ENCODE results near the gene SEC14L2. TPM values are rescaled to one million over a fixed set of nuclear protein-coding genes. Genes with fewer than 3 reads are reported as not detected.

Gene SEC14L2
- total RNA-seq, 1 experiment from 2014 or later, result 13.1 TPM

Other genes starting within 250 kb of the SEC14L2 start
- gene LIF, start 150.3 kb upstream of the SEC14L2 start, total RNA-seq (2014; rRNA removed; shearing (Covaris generic)), result 24.5 and 36.5 TPM in 2 replicates
- gene OSM, start 130.2 kb upstream of the SEC14L2 start, total RNA-seq (2014; rRNA removed; shearing (Covaris generic)), result not detected in 2 replicates
- gene CASTOR1, start 107.5 kb upstream of the SEC14L2 start, total RNA-seq (2014; rRNA removed; shearing (Covaris generic)), result 9.8 and 11.3 TPM in 2 replicates
- 12.8 and 31.0 TPM in 2 replicates for gene TBC1D10A, start 70.1 kb upstream of the SEC14L2 start, total RNA-seq (2014; rRNA removed; shearing (Covaris generic))
- 16.5 and 25.5 TPM in 2 replicates for gene SF3A1, start 40.1 kb upstream of the SEC14L2 start, total RNA-seq (2014; rRNA removed; shearing (Covaris generic))
- 1.8 and 2.9 TPM in 2 replicates for gene CCDC157, start 40.0 kb upstream of the SEC14L2 start, total RNA-seq (2014; rRNA removed; shearing (Covaris generic))
- 20.5 and 23.2 TPM in 2 replicates for gene RNF215, start 9.6 kb upstream of the SEC14L2 start, total RNA-seq (2014; rRNA removed; shearing (Covaris generic))
- 79.7 and 96.7 TPM in 2 replicates for gene MTFP1, start 28.8 kb downstream of the SEC14L2 start, total RNA-seq (2014; rRNA removed; shearing (Covaris generic))
- not detected in 2 replicates for gene SEC14L3, start 75.0 kb downstream of the SEC14L2 start, total RNA-seq (2014; rRNA removed; shearing (Covaris generic))
- not detected in 2 replicates for gene SEC14L4, start 108.7 kb downstream of the SEC14L2 start, total RNA-seq (2014; rRNA removed; shearing (Covaris generic))
- not detected in 2 replicates for gene SEC14L6, start 149.7 kb downstream of the SEC14L2 start, total RNA-seq (2014; rRNA removed; shearing (Covaris generic))
- 3.9 TPM in 1 of 2 replicates, not detected in the other for gene GAL3ST1, start 177.6 kb downstream of the SEC14L2 start, total RNA-seq (2014; rRNA removed; shearing (Covaris generic))
- 133 and 162 TPM in 2 replicates for gene PES1, start 194.9 kb downstream of the SEC14L2 start, total RNA-seq (2014; rRNA removed; shearing (Covaris generic))
- gene TCN2, start 210.2 kb downstream of the SEC14L2 start, total RNA-seq (2014; rRNA removed; shearing (Covaris generic)), result 12.9 and 17.1 TPM in 2 replicates
- 6.3 and 15.5 TPM in 2 replicates for gene SLC35E4, start 238.8 kb downstream of the SEC14L2 start, total RNA-seq (2014; rRNA removed; shearing (Covaris generic))